SK-N-SH (cell line): Measurements from ENCODE around the gene UGT1A10. TPM values are rescaled to one million over a fixed set of nuclear protein-coding genes. Genes with fewer than 3 reads are reported as not detected.

Source experiments
- CTCF ChIA-PET: fragments of 300-600, 350-600 bp; formaldehyde crosslinking; extraction: SDS; loops from one replicate; lab custom pipeline; 2021; lab: Yijun Ruan, JAX
- POLR2A ChIA-PET: fragments of 350-600 bp; sonication (Branson Sonifier 250); formaldehyde crosslinking; extraction: SDS; loops from one replicate; lab custom pipeline; 2020; ENCODE audit warnings: antibody characterized with exemption, inconsistent platforms; lab: Yijun Ruan, JAX
- DNase-seq: peaks from one replicate; pipeline ENCODE4 v3.0.0; 2012
- H2AFZ ChIP-seq: fragments of 200-600 bp; sonication (generic); 2 replicates; pipeline ENCODE4 v1.8.1; 2016; ENCODE audit warnings: antibody characterized with exemption, mild to moderate bottlenecking, low read depth
- H3F3A ChIP-seq: fragments of 200-600 bp; sonication (generic); replicated peaks from 2 replicates; pipeline ENCODE3; 2016; ENCODE audit warnings: antibody characterized with exemption, mild to moderate bottlenecking; ENCODE audit not compliant: insufficient read depth
- H3K27ac ChIP-seq, 2 experiments: fragments of 200-500 bp in 1 of 2; fragments of 200-600 bp in 1 of 2; sonication (Bioruptor generic) in 1 of 2; sonication (generic), shearing (Covaris generic) in 1 of 2; 2 replicates each; pipeline versions ENCODE4 v1.5.1 to v1.6.1; 2014 to 2016; ENCODE audit warnings: low read depth in 2 of 2, inconsistent platforms in 1 of 2, low read length in 1 of 2, mild to moderate bottlenecking in 1 of 2, mixed read lengths in 1 of 2
- H3K27me3 ChIP-seq: fragments of 200-600 bp; sonication (generic), shearing (Covaris generic); 2 replicates; pipeline ENCODE4 v1.6.1; 2016; ENCODE audit warnings: mixed run types; ENCODE audit not compliant: insufficient read depth
- H3K36me3 ChIP-seq, 2 experiments: fragments of 200-500 bp in 1 of 2; fragments of 200-600 bp in 1 of 2; sonication (Bioruptor generic) in 1 of 2; sonication (generic) in 1 of 2; replicated peaks in 1 of 2; 2 replicates each; pipeline versions ENCODE3 to v1.5.1; 2014 to 2016; ENCODE audit warnings: low read length in 1 of 2, mild to moderate bottlenecking in 1 of 2; ENCODE audit not compliant: insufficient read depth in 2 of 2, control insufficient read depth in 1 of 2
- H3K4me1 ChIP-seq, 2 experiments: fragments of 200-500 bp in 1 of 2; fragments of 200-600 bp in 1 of 2; sonication (Bioruptor generic) in 1 of 2; sonication (generic), shearing (Covaris generic) in 1 of 2; 2 replicates each; pipeline versions ENCODE4 v1.5.1 to v1.6.1; 2014 to 2016; ENCODE audit warnings: low read depth in 1 of 2, low read length in 1 of 2, mixed run types in 1 of 2; ENCODE audit not compliant: insufficient read depth in 2 of 2, control insufficient read depth in 1 of 2
- H3K4me2 ChIP-seq: fragments of 200-600 bp; sonication (generic), shearing (Covaris generic); 2 replicates; pipeline ENCODE4 v1.6.1; 2017; ENCODE audit warnings: mixed run types
- H3K4me3 ChIP-seq, 2 experiments: fragments of 200-500 bp in 1 of 2; fragments of 200-600 bp in 1 of 2; sonication (Bioruptor generic) in 1 of 2; sonication (generic), shearing (Covaris generic) in 1 of 2; 2 replicates each; pipeline versions ENCODE4 v1.5.1 to v1.8.1; 2014 to 2016; ENCODE audit warnings: low read depth in 2 of 2, inconsistent platforms in 1 of 2, low read length in 1 of 2, mild to moderate bottlenecking in 1 of 2, mixed read lengths in 1 of 2, moderate library complexity in 1 of 2
- H3K79me2 ChIP-seq: fragments of 200-600 bp; sonication (generic); 2 replicates; pipeline ENCODE4 v1.8.1; 2017; ENCODE audit warnings: mild to moderate bottlenecking; ENCODE audit not compliant: insufficient read depth
- H3K9ac ChIP-seq: fragments of 200-600 bp; sonication (generic); 2 replicates; pipeline ENCODE4 v1.6.1; 2017; ENCODE audit warnings: mixed run types
- H3K9me2 ChIP-seq: fragments of 200-600 bp; sonication (generic); 2 replicates; pipeline ENCODE4 v1.6.1; 2017; ENCODE audit warnings: mixed run types
- H3K9me3 ChIP-seq: fragments of 200-600 bp; sonication (generic); 2 replicates; pipeline ENCODE4 v1.6.1; 2017; ENCODE audit warnings: mixed run types, mild to moderate bottlenecking, moderate library complexity
- H4K20me1 ChIP-seq: fragments of 200-600 bp; sonication (generic); 2 replicates; pipeline ENCODE4 v1.6.1; 2017; ENCODE audit warnings: mild to moderate bottlenecking, mixed run types; ENCODE audit not compliant: insufficient read depth
- CHD2 ChIP-seq: fragments of 150-350 bp; IDR thresholded peaks from 2 replicates; pipeline ENCODE4 v1.6.1; 2018; ENCODE audit warnings: low read length; ENCODE audit not compliant: partially characterized antibody
- ELF1 ChIP-seq: IDR thresholded peaks from 2 replicates; pipeline ENCODE4 v1.4.0; 2012
- EP300 ChIP-seq, 2 experiments: IDR thresholded peaks; 2 replicates each; pipeline versions ENCODE4 v1.4.0 to v1.6.1; 2012; ENCODE audit warnings: borderline replicate concordance in 1 of 2, low read depth in 1 of 2, low read length in 1 of 2
- EZH2phosphoT487 ChIP-seq: fragments of 200-600 bp; sonication (generic); IDR thresholded peaks from 2 replicates; pipeline ENCODE4 v1.6.1; 2017; ENCODE audit warnings: low read depth, mixed run types, mild to moderate bottlenecking, antibody characterized with exemption, moderate library complexity, borderline replicate concordance
- GABPA ChIP-seq: IDR thresholded peaks from 2 replicates; pipeline ENCODE4 v1.4.0; 2012; ENCODE audit warnings: low read depth, mild to moderate bottlenecking
- GATA2 ChIP-seq: sonication (generic); formaldehyde crosslinking; IDR thresholded peaks from 2 replicates; pipeline ENCODE4 v1.5.0; 2020; ENCODE audit warnings: mild to moderate bottlenecking, missing genetic modification reagents
- IRF3 ChIP-seq: fragments of 150-350 bp; IDR thresholded peaks from 2 replicates; pipeline ENCODE4 v1.6.1; 2016; ENCODE audit warnings: mild to moderate bottlenecking, low read depth, low read length
- JUND ChIP-seq: IDR thresholded peaks from 2 replicates; pipeline ENCODE4 v1.4.0; 2012
- MAX ChIP-seq: IDR thresholded peaks from 2 replicates; pipeline ENCODE4 v1.4.0; 2012; ENCODE audit warnings: low read depth
- MXI1 ChIP-seq: IDR thresholded peaks from 2 replicates; pipeline ENCODE4 v1.6.1; 2012; ENCODE audit warnings: mild to moderate bottlenecking, low read depth, low read length, improper control_type of control experiment
- NRF1 ChIP-seq: IDR thresholded peaks from 2 replicates; pipeline ENCODE4 v1.6.1; 2012; ENCODE audit warnings: low read depth, mild to moderate bottlenecking, low read length
- PBX3 ChIP-seq: IDR thresholded peaks from 2 replicates; pipeline ENCODE4; 2012
- RAD21 ChIP-seq: IDR thresholded peaks from 2 replicates; pipeline ENCODE4 v1.6.1; 2012; ENCODE audit warnings: mild to moderate bottlenecking, low read length
- REST ChIP-seq: IDR thresholded peaks from 2 replicates; pipeline ENCODE4 v1.6.1; 2012; ENCODE audit warnings: mild to moderate bottlenecking, low read depth, low read length, moderate library complexity
- RFX5 ChIP-seq: IDR thresholded peaks from 2 replicates; pipeline ENCODE4 v1.6.1; 2012; ENCODE audit warnings: mild to moderate bottlenecking, improper control_type of control experiment, low read length
- RXRA ChIP-seq: IDR thresholded peaks from 2 replicates; pipeline ENCODE4 v1.4.0; 2012; ENCODE audit warnings: low read depth, mild to moderate bottlenecking, borderline replicate concordance
- SMC3 ChIP-seq: IDR thresholded peaks from 2 replicates; pipeline ENCODE4 v1.6.1; 2012; ENCODE audit warnings: low read depth, low read length, improper control_type of control experiment
- TAF1 ChIP-seq: IDR thresholded peaks from 2 replicates; pipeline ENCODE4 v1.6.1; 2012; ENCODE audit warnings: low read depth, mild to moderate bottlenecking, low read length, moderate library complexity, borderline replicate concordance
- TCF12 ChIP-seq: IDR thresholded peaks from 2 replicates; pipeline ENCODE4 v1.4.0; 2012
- ZBTB33 ChIP-seq: IDR thresholded peaks from 2 replicates; pipeline ENCODE4 v1.4.0; 2012; ENCODE audit warnings: low read depth, borderline replicate concordance
- WGBS: methylation state at CpG from one replicate; pipeline ENCODE4 v1.1.6; 2017; ENCODE audit warnings: low lambda C conversion rate; 5-methylcytosine and 5-hydroxymethylcytosine counted together
- polyA plus RNA-seq, 3 experiments: library from polyadenylated mRNA; depleted of rRNA; stranded (reverse); fragments of >200 nt; gene quantifications; 2 replicates each; pipeline ENCODE4 v1.2.3, GENCODE V29; 2012

UGT1A10 gene
- polyA plus RNA-seq, 1 of the 3 experiments (the other 2 are of a cell fraction), result not detected

GRCh38 chr2:233593201-233593600, 43.0 kb upstream of the UGT1A10 start:
- H3K9ac ChIP-seq, result no peak overlapping the region
- H4K20me1 ChIP-seq, result no peaks in the 10 kb centered on the region
- H3K4me1 ChIP-seq, result no peaks in the 10 kb centered on the region
- DNase-seq, result no peak
- CTCF ChIA-PET, result no interaction called here
- no peak overlapping the region for H3K4me2 ChIP-seq
- no peak overlapping the region for H2AFZ ChIP-seq
- POLR2A ChIA-PET, result no interaction called here
- H3K27me3 ChIP-seq, result no peaks in the 10 kb centered on the region
- WGBS, result 83% methylated on average over 8 of the region's 8 CpGs
- no peak overlapping the region for H3K27ac ChIP-seq
- no peaks in the 10 kb centered on the region for H3K36me3 ChIP-seq
- H3K9me3 ChIP-seq, result no peaks in the 10 kb centered on the region
- H3F3A ChIP-seq, result no peaks in the 10 kb centered on the region
- no peaks in the 10 kb centered on the region for H3K9me2 ChIP-seq
- H3K79me2 ChIP-seq, result no peaks in the 10 kb centered on the region
- TF ChIP-seq NRF1 (no peak), TAF1 (no peak), RAD21 (no peak)
- no peak overlapping the region for H3K4me3 ChIP-seq

GRCh38 chr2:233597522-233597921, 38.7 kb upstream of the UGT1A10 start:
- no peak overlapping the region for H3K27ac ChIP-seq
- no peaks in the 10 kb centered on the region for H3K27me3 ChIP-seq
- no peak overlapping the region for H2AFZ ChIP-seq
- H3K4me3 ChIP-seq, result no peak overlapping the region
- DNase-seq, result no peak
- ChIA-PET CTCF (interaction anchor here (1.2 kb wide), 1 partner anchor 24 kb away, joined by 4 read pairs; no protein-coding TSS in a partner anchor), POLR2A (interaction anchor here (0.9 kb wide), 1 partner anchor 31 kb away, joined by 3 read pairs; the partner anchor contains the start of gene USP40)
- no peaks in the 10 kb centered on the region for H3F3A ChIP-seq
- H3K9me3 ChIP-seq, result no peaks in the 10 kb centered on the region
- H3K4me1 ChIP-seq, result no peaks in the 10 kb centered on the region
- WGBS, result 17% methylated on average over 1 of the region's 1 CpG
- H3K9ac ChIP-seq, result no peak overlapping the region
- TF ChIP-seq SMC3 (no peak), PBX3 (no peak), EP300 (IDR thresholded peaks at IDR 0.05; ENCODE audit: borderline replicate concordance in 1 of 2, low read depth in 1 of 2, low read length in 1 of 2) (no peak), IRF3 (no peak), GABPA (no peak), RAD21 (no peak), MXI1 (no peak), EZH2phosphoT487 (no peak), TCF12 (no peak), GATA2 (no peak), MAX (no peak), REST (no peak), CHD2 (no peak), JUND (no peak), RFX5 (no peak), RXRA (no peak), ZBTB33 (no peak), ELF1 (no peak)
- no peaks in the 10 kb centered on the region for H3K79me2 ChIP-seq
- H3K4me2 ChIP-seq, result no peak overlapping the region
- H4K20me1 ChIP-seq, result no peaks in the 10 kb centered on the region
- no peaks in the 10 kb centered on the region for H3K36me3 ChIP-seq
- no peaks in the 10 kb centered on the region for H3K9me2 ChIP-seq
